HG02642 (cell line): Measurements from ENCODE around the gene DNM2.
A peak's percentile ranks its signal among the peaks of the same experiment; 100 is the strongest.
"Not testable (repeated sequence)": the region's sequence is repeated elsewhere in the genome, so short reads cannot be mapped to it uniquely, and the experiment has no call there.

Experiments used
- ATAC-seq: cut with Tn5 transposase; IDR thresholded peaks from one replicate; pipeline ENCODE4 v1.9.1; 2021; ENCODE audit warnings: mild to moderate bottlenecking; ENCODE audit not compliant: unreplicated experiment, poor library complexity

DNM2 gene

DNA sequence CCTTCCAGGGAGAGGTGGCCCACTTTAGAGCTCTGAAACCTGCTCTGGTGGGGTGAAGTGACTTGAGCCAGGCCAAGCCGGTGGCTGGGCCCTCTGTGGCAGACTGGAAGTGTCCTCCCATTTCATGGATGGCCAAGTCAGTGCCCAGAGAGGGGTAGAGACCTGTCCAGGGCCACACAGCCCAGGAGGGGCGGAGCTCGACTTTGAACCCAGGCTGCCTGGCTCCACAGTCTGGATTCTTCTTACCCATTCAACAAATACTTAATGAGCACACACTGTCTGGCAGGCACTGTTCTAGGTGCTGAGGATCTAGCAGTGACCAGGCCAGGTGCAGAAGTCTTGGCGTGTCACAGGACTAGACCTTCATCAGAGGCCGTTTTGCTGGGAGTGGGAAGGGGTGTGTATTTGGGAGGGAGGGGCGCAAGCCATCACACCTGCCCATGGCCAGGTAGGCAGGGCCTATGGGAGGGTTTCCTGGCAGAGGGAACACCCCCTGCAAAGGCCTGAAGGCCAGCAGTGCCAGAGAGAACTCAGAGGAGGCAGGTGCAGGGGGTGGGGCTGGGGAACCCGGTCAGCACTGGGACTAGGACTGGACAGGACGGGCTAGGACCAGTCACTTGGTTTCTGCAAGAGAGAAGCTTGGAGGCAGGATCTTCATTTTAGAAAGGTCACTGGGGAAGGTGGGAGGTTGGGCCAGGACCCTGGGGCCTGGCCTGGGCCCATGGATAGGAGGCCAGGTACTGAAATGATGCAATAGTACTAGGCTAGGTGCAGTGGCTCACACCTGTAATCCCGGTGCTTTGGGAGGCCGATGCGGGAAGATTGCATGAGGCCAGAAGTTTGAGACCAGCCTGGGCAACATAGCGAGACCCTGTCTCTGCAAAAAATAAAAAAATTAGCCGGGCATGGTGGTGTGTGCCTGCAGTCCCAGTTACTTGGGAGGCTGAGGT, 31.8 kb downstream of the DNM2 start:
- ATAC-seq = no peak

- ATAC-seq = no peak
Measured at GRCh38 chr19:10751109-10751953, 33.5 kb downstream of the DNM2 start.

DNA sequence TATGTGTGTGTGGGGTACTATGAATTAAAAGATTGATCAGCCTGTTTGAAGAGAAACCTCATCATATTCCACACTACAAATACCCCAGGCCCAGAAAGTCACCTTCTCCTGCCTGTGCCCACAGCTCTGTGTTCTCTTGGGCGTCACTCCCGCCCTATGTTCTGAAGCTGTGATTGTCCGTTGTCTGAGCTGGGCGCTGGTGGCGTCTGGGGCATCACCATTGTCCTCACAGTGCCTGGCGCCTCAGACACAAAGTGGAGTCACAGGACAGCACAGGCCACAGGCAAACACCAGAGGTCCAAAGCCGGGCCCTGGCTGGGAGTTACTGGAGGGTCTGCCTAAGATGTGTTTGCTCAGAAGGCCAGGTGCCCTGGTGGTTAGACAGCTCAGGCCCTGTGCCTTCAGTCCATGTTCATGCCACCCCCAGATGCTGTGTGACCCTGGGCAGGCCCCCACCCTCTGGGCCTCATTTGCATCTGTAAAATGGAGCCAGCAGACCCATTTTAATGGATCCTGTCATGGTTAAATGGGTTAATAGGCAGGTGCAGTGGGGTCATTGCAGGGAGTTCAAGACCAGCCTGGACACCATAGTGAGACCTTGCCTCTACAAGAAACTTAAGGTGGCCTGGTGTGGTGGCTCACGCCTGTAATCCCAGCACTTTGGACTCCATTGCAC, 34.5 kb downstream of the DNM2 start:
- ATAC-seq = no peak

DNA sequence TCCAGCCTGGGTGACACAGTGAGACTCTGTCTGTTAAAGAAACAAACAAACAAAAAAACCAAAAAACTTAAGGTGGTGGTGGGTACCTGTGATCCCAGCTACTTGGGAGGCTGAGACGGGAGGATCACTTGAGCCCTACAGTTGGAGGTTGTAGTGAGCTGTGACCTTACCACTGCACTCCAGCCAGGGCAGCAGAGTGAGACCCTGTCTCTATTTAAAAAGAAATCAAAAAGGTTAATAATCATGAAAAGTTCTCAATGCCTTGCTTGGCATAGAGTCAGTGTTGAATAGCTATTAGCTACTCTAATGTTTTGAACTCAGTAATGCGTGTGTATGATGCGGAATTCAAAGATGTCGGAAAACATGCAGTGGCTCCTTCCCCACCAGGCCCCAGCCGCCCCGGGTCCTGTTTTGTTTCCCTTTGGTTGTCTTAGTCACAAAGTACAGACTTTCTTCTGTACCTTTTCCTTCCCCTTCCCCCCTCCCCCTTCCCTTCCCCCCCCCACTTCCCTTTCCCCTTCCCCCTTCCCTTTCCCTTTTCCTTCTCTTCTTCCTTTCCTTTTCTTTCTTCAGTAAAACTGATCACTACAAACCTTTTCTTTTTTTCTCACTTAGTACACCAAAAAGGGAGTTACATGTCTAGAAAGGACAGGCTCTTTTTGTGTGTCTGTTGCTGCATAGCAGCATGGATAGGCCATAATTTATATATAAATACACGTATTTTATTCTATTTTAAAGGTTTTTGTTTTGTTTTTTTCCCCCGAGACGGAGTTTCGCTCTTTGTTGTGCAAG, 35.2 kb downstream of the DNM2 start:
- ATAC-seq = no peak

GRCh38 chr19:10756371-10756770, 38.5 kb downstream of the DNM2 start:
- no peak for ATAC-seq

DNA sequence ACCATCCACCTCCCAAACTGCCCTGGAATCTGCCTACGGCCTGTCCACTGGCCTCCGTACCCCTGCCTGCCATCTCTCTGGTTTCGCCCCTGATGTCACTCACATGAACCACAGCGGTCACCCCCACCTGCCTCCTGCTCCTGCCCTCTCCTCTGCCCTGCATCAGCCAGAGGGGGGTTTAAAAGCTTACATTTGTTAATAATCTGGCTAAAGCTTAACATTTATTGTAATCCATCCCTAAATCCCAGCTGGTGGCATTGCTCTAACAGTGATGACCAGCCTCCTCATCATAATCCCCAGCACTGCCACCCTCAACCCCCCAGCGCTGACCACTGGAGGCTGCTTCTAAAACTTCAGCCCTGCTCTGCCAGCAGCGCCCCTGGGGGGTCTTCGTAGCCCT, 38.9 kb downstream of the DNM2 start:
- ATAC-seq = no peak

DNA sequence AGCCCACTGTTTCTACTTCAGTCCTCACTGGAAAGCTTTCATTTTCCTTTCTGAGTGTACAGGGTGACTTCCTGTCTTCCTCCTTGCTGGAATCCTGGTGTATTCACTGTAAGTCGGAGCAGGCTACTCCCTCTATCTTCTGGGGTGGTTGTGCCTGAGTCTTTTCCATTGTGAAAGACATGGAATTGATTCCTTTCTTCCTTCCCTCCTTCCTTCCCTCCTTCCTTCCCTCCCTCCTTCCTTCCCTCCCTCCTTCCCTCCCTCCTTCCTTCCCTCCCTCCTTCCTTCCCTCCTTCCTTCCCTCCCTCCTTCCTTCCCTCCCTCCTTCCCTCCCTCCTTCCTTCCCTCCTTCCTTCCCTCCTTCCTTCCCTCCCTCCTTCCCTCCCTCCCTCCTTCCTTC, 40.2 kb downstream of the DNM2 start:
- ATAC-seq = not testable (repeated sequence)

GRCh38 chr19:10758978-10759377, 41.1 kb downstream of the DNM2 start:
- ATAC-seq = no peak

DNA sequence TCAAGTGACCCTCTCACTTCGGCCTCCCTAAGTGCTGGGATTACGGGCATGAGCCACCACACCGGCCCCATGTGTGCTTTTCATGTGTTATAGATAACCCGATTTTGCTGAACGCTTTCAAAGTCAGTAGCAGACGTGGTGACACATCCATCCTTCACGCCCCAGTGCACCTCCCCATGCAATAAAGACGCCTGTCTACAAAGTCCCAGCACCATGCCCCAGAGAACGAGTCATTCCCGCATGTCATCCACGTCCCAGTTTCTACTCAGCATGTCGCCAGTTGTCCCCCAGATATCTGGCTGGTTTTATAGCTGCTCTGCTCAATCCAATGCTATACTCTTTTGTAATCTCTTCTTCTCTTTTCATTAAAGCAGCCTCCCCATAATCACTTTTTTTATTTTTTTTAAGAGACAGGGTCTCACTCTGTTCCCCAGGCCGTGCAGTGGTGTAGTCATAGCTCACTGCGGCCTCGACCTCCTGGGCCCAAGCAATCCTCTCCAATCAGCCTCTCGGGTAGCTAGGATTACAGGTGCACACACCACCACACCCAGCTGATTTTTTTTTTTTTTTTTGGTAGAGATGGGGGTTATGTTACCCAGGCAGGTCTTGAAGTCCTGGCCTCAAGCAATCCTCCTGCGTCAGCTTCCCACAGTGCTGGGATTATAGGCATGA, 42.5 kb downstream of the DNM2 start:
- peak; percentile 19 for ATAC-seq

DNA sequence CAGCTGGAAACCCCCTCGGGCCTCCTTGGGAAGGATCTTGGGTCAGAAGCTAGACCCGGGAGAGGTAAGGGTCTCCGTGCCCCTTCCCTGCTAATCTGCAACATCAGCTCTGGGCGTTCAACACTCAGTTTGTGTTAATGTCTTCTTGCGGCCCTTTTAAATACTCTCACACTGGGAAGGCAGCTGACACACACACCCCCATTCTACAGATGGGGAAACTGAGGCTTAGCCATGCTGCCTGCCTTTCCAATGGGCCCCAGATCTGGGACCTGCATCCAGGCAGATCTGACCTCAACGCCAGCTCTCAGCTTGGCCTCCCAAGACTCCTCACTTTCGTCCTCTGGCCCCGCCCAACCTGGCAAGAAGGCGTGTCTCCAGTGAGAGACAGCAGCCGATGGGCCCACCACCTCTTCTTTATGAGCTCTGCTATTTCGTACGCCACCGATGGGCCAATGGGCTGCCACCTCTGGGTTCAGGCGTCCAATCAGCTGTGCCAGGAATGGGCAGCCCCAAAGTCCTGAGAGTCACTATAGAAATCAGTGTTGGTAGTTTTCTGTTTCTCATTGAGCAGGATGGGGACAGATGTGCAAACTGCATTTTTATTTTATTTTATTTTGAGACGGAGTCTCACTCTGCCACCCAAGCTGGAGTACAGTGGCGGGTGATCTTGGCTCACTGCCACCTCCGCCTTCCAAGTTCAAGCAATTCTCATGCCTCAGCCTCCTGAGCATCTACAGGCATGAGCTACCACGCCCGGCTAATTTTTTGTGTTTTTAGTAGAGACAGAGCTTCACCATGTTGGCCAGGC, 43.8 kb downstream of the DNM2 start:
- ATAC-seq = no peak

DNA sequence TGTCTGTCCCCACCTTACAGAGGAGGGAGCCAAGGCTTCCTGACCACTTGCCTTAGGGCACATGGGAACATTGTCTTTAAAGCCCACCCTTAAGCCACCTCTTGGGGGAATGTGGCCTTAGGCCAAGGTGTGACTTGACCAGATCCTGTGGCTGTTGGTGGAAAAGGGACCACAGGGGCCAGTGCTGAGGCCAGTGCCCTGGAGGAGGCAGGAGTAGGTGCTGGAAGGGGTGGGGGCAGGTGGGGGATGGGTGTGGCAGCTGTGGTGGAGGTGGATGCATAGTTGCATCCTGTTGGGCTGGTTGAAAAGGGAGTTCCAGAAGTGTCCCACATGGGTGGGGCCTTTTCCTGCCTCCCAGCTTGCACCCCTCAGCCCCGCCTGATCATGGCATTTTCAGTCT, 44.8 kb downstream of the DNM2 start:
- no peak for ATAC-seq

- ATAC-seq = no peak
Measured at GRCh38 chr19:10763411-10763810, 45.5 kb downstream of the DNM2 start.

- ATAC-seq = no peak
Measured at GRCh38 chr19:10763828-10764339, 46.0 kb downstream of the DNM2 start.

GRCh38 chr19:10764340-10764894, 46.5 kb downstream of the DNM2 start:
- ATAC-seq = no peak

- no peak for ATAC-seq
Measured at GRCh38 chr19:10766049-10766623, 48.3 kb downstream of the DNM2 start.

- ATAC-seq = no peak
Measured at GRCh38 chr19:10766671-10767201, 48.9 kb downstream of the DNM2 start.

DNA sequence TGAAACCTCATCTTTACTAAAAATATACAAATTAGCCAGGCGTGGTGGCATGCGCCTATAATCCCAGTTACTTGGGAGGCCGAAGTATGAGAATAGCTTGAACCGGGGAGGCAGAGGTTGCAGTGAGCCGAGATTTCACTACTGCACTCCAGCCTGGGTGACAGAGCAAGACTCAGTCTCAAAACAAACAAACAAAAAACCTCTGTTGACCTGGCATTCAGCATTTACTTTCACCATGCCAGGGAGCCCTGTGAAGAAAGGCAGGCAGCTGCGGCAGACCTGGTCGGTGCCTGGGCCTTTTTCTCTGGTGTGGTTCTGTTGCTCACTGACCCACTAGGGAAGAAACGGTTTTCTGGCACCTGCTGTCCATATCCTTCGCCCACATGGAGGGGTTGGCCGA, 49.8 kb downstream of the DNM2 start:
- ATAC-seq = no peak

- ATAC-seq = no peak
Measured at GRCh38 chr19:10768369-10768768, 50.5 kb downstream of the DNM2 start.
